ENCODE measurements around the gene NEMP1.

DNA sequence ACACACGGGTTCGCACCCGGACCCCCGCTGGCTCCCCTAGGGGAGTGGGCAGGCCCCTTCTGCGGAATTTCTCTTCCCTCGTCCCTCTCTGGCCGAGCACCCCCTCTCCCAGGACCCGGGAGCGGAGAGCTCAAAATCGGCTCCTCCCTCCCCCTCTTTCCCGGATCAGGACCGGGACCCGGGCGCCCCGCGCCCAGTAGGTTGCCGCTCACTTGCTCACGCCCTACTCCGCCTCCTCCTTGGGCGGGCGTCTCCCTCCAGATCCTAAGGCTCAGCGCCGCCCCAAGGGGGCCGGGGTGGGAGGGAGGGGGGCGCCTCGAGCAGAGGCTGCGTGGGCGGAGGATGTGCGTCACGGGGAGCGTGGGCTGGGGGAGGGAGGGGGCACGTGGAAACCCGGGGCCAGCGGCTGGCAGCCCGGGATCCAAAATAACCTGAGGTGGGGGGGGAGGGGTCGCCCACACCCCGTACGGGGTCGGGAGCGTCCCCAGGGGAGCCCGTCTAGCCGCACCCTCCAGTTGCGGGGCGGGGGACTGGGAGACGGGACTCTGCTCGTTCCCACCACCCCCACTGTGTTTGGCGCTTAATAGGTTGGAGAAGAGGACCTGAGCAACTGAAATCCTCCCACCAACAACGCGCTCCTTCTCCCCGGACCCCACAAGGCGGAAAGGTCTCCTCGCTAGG lies 8.6 kb upstream of the NEMP1 start:
- TF ChIP-seq, protein P1, sequence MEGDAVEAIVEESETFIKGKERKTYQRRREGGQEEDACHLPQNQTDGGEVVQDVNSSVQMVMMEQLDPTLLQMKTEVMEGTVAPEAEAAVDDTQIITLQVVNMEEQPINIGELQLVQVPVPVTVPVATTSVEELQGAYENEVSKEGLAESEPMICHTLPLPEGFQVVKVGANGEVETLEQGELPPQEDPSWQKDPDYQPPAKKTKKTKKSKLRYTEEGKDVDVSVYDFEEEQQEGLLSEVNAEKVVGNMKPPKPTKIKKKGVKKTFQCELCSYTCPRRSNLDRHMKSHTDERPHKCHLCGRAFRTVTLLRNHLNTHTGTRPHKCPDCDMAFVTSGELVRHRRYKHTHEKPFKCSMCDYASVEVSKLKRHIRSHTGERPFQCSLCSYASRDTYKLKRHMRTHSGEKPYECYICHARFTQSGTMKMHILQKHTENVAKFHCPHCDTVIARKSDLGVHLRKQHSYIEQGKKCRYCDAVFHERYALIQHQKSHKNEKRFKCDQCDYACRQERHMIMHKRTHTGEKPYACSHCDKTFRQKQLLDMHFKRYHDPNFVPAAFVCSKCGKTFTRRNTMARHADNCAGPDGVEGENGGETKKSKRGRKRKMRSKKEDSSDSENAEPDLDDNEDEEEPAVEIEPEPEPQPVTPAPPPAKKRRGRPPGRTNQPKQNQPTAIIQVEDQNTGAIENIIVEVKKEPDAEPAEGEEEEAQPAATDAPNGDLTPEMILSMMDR (IDR thresholded peaks at IDR 0.05 in 8 of 11, conservative IDR thresholded peaks at IDR 0.05 in 3 of 11), result no peak
- peak in 2 of 3 donors; percentile 14 to 63 for TF ChIP-seq POLR2A (IDR thresholded peaks at IDR 0.05)
- peak; percentile 82 to 85 (median 82) for TF ChIP-seq POLR2AphosphoS5 (IDR thresholded peaks at IDR 0.05)
